Measurements from ENCODE around the gene VEGFD. TPM values are rescaled to one million over a fixed set of nuclear protein-coding genes. Genes with fewer than 3 reads are reported as not detected.

The VEGFD gene
- total RNA-seq, 1 donor from 2014 or later = 44.0 TPM

GRCh38 chrX:15405846-15406245 lies 21.6 kb upstream of the VEGFD start:
- H3K9me3 ChIP-seq = no peaks in the 10 kb centered on the region
- no peak overlapping the region for H3K27ac ChIP-seq
- TF ChIP-seq CTCF (IDR thresholded peaks at IDR 0.05) = no peak
- H3K36me3 ChIP-seq = no peaks in the 10 kb centered on the region
- DNase-seq (no peak), ATAC-seq (peak in 1 of 2 donors; percentile 37)
- no peaks in the 10 kb centered on the region for H3K27me3 ChIP-seq (ENCODE audit: low read depth)
- no peak overlapping the region for H3K4me3 ChIP-seq
- H3K4me1 ChIP-seq = no peaks in the 10 kb centered on the region
- intact Hi-C loops (cut with DNase I) = no loop called here

GRCh38 chrX:15404401-15405096 lies 20.3 kb upstream of the VEGFD start:
- DNase-seq = no peak
- no peak overlapping the region for H3K4me3 ChIP-seq
- H3K4me1 ChIP-seq = no peaks in the 10 kb centered on the region
- H3K9me3 ChIP-seq = no peaks in the 10 kb centered on the region
- TF ChIP-seq CTCF (IDR thresholded peaks at IDR 0.05) = no peak
- no peaks in the 10 kb centered on the region for H3K27me3 ChIP-seq (ENCODE audit: low read depth)
- intact Hi-C loops (cut with DNase I) = no loop called here
- ATAC-seq = peak in 1 of 2 donors; percentile 47
- H3K27ac ChIP-seq = no peak overlapping the region
- H3K36me3 ChIP-seq = no peaks in the 10 kb centered on the region

- Histone ChIP-seq H3K4me3 (no peak overlapping the region), H3K4me1 (no peaks in the 10 kb centered on the region), H3K27ac (no peak overlapping the region), H3K27me3 (ENCODE audit: low read depth) (no peaks in the 10 kb centered on the region), H3K9me3 (no peaks in the 10 kb centered on the region), H3K36me3 (no peaks in the 10 kb centered on the region)
- TF ChIP-seq CTCF (IDR thresholded peaks at IDR 0.05) = no peak
- intact Hi-C loops (cut with DNase I) = no loop called here
- no peak for DNase-seq
- ATAC-seq = no peak
Measured at GRCh38 chrX:15401378-15401777, 17.2 kb upstream of the VEGFD start.

GRCh38 chrX:15399962-15400391 lies 15.8 kb upstream of the VEGFD start:
- DNase-seq (no peak), ATAC-seq (no peak)
- Histone ChIP-seq H3K36me3 (no peaks in the 10 kb centered on the region), H3K9me3 (no peaks in the 10 kb centered on the region), H3K27ac (no peak overlapping the region), H3K27me3 (ENCODE audit: low read depth) (no peaks in the 10 kb centered on the region), H3K4me1 (no peaks in the 10 kb centered on the region), H3K4me3 (no peak overlapping the region)
- TF ChIP-seq CTCF (IDR thresholded peaks at IDR 0.05) = no peak
- intact Hi-C loops (cut with DNase I) = no loop called here

GRCh38 chrX:15398874-15399273 lies 14.7 kb upstream of the VEGFD start:
- no peaks in the 10 kb centered on the region for H3K36me3 ChIP-seq
- H3K27me3 ChIP-seq (ENCODE audit: low read depth) = no peaks in the 10 kb centered on the region
- no peak for ATAC-seq
- no peaks in the 10 kb centered on the region for H3K4me1 ChIP-seq
- TF ChIP-seq CTCF (IDR thresholded peaks at IDR 0.05) = no peak
- no peak overlapping the region for H3K27ac ChIP-seq
- intact Hi-C loops (cut with DNase I) = no loop called here
- no peaks in the 10 kb centered on the region for H3K9me3 ChIP-seq
- DNase-seq = no peak
- no peak overlapping the region for H3K4me3 ChIP-seq
